C4-2B (cell line): Measurements from ENCODE around the gene ZNF865.

ENCODE experiments used
- H3K27ac ChIP-seq: fragments of 450-650 bp; 2 replicates; pipeline ENCODE4 v1.5.1; 2017
- ZFX ChIP-seq: fragments of 450-650 bp; IDR thresholded peaks from 2 replicates; pipeline ENCODE4 v1.6.1; 2017
- TF ChIP-seq, protein P1 (sequence below): fragments of 450-650 bp; conservative IDR thresholded peaks from 2 replicates; pipeline ENCODE4 v1.5.1; 2017; ENCODE audit warnings: mild to moderate bottlenecking

ZNF865 gene

GRCh38 chr19:55635334-55635717, 29.9 kb downstream of the ZNF865 start:
- no peak for TF ChIP-seq ZFX
- TF ChIP-seq, protein P1, sequence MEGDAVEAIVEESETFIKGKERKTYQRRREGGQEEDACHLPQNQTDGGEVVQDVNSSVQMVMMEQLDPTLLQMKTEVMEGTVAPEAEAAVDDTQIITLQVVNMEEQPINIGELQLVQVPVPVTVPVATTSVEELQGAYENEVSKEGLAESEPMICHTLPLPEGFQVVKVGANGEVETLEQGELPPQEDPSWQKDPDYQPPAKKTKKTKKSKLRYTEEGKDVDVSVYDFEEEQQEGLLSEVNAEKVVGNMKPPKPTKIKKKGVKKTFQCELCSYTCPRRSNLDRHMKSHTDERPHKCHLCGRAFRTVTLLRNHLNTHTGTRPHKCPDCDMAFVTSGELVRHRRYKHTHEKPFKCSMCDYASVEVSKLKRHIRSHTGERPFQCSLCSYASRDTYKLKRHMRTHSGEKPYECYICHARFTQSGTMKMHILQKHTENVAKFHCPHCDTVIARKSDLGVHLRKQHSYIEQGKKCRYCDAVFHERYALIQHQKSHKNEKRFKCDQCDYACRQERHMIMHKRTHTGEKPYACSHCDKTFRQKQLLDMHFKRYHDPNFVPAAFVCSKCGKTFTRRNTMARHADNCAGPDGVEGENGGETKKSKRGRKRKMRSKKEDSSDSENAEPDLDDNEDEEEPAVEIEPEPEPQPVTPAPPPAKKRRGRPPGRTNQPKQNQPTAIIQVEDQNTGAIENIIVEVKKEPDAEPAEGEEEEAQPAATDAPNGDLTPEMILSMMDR: no peak

DNA sequence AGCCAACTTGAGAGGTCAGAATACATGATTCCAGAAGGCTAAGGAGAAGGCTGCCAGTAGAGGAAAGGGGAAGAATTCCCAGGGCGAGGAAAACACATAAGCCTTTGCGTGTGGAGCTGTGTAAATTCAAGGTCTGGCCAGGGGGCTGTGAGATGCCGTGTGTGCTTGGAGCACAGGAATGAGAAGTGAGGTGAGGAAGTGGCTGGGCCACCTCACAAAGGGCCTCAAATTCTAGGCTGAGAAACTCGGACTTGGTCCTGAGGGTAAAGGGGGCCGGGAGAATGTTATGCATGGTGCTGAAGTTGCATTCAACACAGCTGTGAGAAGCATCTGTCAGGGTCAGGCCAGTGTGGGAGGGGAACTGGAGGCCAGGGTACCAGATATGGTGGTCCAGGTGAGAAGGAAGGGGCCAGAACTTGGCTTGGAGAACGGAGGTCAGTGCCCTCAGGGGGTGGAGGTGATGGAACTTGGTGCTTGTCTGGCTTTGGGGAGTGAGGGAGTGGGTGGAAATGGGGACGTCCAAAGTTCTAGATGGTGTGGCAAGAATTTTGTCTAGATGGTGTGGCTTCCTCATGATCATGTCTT, 30.5 kb downstream of the ZNF865 start:
- no peak for TF ChIP-seq ZFX
- TF ChIP-seq, protein P1: no peak
- peak overlapping the region; percentile 90 for H3K27ac ChIP-seq

More at GRCh38 chr19:55635334-55635717, 29.9 kb downstream of the ZNF865 start:
- H3K27ac ChIP-seq: peak overlapping the region; percentile 90

DNA sequence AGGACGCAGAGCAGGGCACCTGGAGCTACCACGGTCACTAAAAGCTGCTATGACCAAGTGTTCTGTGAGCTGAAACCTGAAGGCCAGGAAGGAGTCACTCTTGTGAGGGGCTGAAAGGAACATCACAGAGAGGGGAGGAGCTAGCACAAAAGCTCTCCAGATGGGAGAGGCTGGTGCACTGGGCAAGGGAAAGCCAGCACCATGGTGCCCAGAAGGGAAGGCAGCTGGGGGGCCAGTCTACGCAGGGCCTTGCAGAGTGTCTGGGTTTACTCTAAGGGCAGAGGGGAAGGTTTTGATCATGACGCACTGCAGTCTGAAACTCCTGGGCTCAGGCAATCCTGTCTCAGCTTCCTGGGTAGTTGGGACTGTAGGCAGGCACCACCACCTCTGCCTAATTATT, 31.3 kb downstream of the ZNF865 start:
- TF ChIP-seq ZFX: no peak
- TF ChIP-seq, protein P1: no peak
- H3K27ac ChIP-seq: no peak overlapping the region

DNA sequence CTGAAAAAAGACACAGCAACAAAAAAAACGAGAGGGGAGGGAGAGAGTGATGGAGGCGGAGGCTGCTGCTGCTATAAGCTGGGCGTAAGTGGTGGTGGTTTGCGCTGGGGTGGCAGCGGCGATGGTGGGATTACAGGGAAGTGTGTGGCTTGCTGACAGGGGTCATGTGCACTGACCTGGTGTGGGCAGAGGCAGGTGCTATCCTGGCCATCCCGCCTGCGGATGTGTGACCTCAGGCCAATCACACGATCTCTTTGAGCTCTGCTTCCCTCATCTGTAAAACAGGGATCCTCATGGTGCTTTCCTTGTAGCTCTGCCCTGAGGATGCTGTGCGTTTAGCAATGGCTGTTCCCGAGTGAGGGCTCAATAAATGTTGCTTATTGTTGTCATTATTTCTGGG, 32.1 kb downstream of the ZNF865 start:
- TF ChIP-seq, protein P1: no peak
- no peak for TF ChIP-seq ZFX
- H3K27ac ChIP-seq: no peak overlapping the region

- no peak for TF ChIP-seq ZFX
- TF ChIP-seq, protein P1: peak; percentile 39
- H3K27ac ChIP-seq: peak overlapping the region; percentile 93
These were observed 33.5 kb downstream of the ZNF865 start for GRCh38 chr19:55638864-55639359.

DNA sequence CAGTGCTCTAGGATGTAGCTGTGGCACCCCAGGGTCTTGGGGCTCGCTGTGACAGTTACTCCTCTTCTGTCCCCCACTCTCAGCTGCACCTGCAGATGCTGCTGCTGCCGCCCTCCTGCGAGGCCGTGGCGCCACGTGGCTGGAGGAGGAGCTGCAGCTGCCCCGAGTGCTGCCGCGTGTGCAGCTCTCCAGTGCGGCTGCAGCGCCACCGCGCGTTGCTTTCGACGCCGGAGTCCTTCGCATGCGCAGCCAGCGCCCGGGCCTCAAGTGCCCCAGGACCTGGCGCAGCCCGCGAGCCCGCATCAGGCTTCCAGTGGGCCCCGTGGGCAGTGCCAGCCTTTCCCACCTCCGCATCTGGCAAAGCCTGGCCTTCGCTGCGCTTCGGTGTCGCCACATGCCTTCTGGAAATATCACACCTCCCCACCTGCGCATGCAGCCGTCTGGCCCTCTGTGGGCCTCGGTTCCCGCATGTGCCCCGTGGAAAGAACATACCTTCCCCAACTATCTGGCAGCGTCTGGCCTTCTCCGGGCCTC, 34.7 kb downstream of the ZNF865 start:
- peak overlapping the region; percentile 93 for H3K27ac ChIP-seq
- peak; percentile 86; the same call in 1 of the 2 replicates for TF ChIP-seq ZFX
- TF ChIP-seq, protein P1: peak; percentile 93

- H3K27ac ChIP-seq: peak within 1 kb of the TSS; percentile 93
- TF ChIP-seq ZFX: peak; percentile 74
- TF ChIP-seq, protein P1: no peak
These were observed 35.4 kb downstream of the ZNF865 start, which contains the start of gene ZNF580 for GRCh38 chr19:55640577-55641425. Gene ZNF580, plus strand, starts transcription at chr19:55641002. Its CDS starts 1,507 bp downstream, at chr19:55642509.
